HepG2 (cell line): ENCODE measurements around the gene IER2. TPM values are rescaled to one million over a fixed set of nuclear protein-coding genes. Genes with fewer than 3 reads are reported as not detected.

ENCODE experiments used
- BHLHE40 ChIP-seq: IDR thresholded peaks from 2 replicates; pipeline ENCODE4 v1.6.1; 2011; ENCODE audit warnings: low read length, improper control_type of control experiment
- FOXA3 ChIP-seq: IDR thresholded peaks from 2 replicates; pipeline ENCODE4 v1.6.1; 2016; ENCODE audit warnings: missing genetic modification reagents, missing compliant biosample characterization
- FOXP1 ChIP-seq, 2 experiments: fragments of 450-650 bp in 1 of 2; IDR thresholded peaks; 2 replicates each; pipeline ENCODE4 v1.6.1; 2017 to 2018; ENCODE audit warnings: antibody characterized with exemption in 1 of 2
- NAIF1 ChIP-seq: sonication (generic); formaldehyde crosslinking; IDR thresholded peaks from 2 replicates; pipeline ENCODE4 v1.5.0; 2020; ENCODE audit warnings: mild to moderate bottlenecking, missing genetic modification reagents, borderline replicate concordance
- RBFOX2 ChIP-seq: fragments of 200-400 bp; formaldehyde crosslinking; IDR thresholded peaks from 2 replicates; pipeline ENCODE4 v1.6.1; 2017; ENCODE audit warnings: low read depth, mild to moderate bottlenecking, low read length
- ZBTB40 ChIP-seq, 2 experiments: fragments of 450-650 bp in 1 of 2; sonication (generic) in 1 of 2; formaldehyde crosslinking in 1 of 2; IDR thresholded peaks; 2 replicates each; pipeline versions ENCODE4 v1.6.1 to v1.8.0; 2016 to 2022; ENCODE audit warnings: antibody characterized with exemption in 1 of 2, mild to moderate bottlenecking in 1 of 2, missing genetic modification reagents in 1 of 2
- ZNF512B ChIP-seq: sonication (generic); formaldehyde crosslinking; IDR thresholded peaks from 2 replicates; pipeline ENCODE4 v1.5.1; 2020; ENCODE audit warnings: missing genetic modification reagents, mild to moderate bottlenecking, borderline replicate concordance
- ZNF777 ChIP-seq: sonication (generic); formaldehyde crosslinking; IDR thresholded peaks from 2 replicates; pipeline ENCODE4 v1.4.0; 2020; ENCODE audit warnings: missing genetic modification reagents
- ZZZ3 ChIP-seq: sonication (generic); formaldehyde crosslinking; IDR thresholded peaks from 2 replicates; pipeline ENCODE4 v1.4.0; 2020; ENCODE audit warnings: missing genetic modification reagents, mild to moderate bottlenecking, borderline replicate concordance
- polyA plus RNA-seq, 8 experiments: library from polyadenylated mRNA; depleted of rRNA in 3 of 8; stranded (reverse) in 7 of 8; unstranded in 1 of 8; fragments of >200 nt; fragmentation: Illumina TruSeq in 4 of 8; extraction: Trizol in 4 of 8; gene quantifications; 2 replicates each; pipeline versions ENCODE4 v1.2.1 to v1.2.3, GENCODE V29; 2011 to 2016; ENCODE audit warnings: low read depth in 4 of 8, missing spikeins in 1 of 8, mixed read lengths in 1 of 8; ENCODE audit not compliant: insufficient read depth in 1 of 8
- total RNA-seq, 5 experiments: library from RNA; depleted of rRNA; stranded (reverse); fragments of >200 nt; fragmentation: Illumina TruSeq; extraction: Trizol; gene quantifications; 2 replicates each; pipeline ENCODE4 v1.2.3, GENCODE V29; 2016; ENCODE audit warnings: low read depth in 1 of 5

Gene IER2
- total and polyA plus RNA-seq, 2 of the 13 experiments (the other 11 are each of a cell fraction or from before 2014, with no cell fraction given) = 10.1 to 14.3 TPM

GRCh38 chr19:13134626-13135025 is 15.6 kb upstream of the IER2 start (continued):
- no peak for TF ChIP-seq ZZZ3 (CRISPR knock-in tag)
- TF ChIP-seq ZNF512B (CRISPR knock-in tag) = no peak
- no peak for TF ChIP-seq RBFOX2
- TF ChIP-seq ZNF777 = no peak
- no peak for TF ChIP-seq BHLHE40
- TF ChIP-seq ZBTB40 (IDR thresholded peaks at IDR 0.05) = no peak
- no peak for TF ChIP-seq ZBTB40 (CRISPR knock-in tag; IDR thresholded peaks at IDR 0.05)
- no peak for TF ChIP-seq NAIF1 (CRISPR knock-in tag)
- TF ChIP-seq FOXA3 (CRISPR knock-in tag) = no peak
- TF ChIP-seq FOXP1 (IDR thresholded peaks at IDR 0.05) = no peak
- TF ChIP-seq FOXP1 (CRISPR knock-in tag; IDR thresholded peaks at IDR 0.05) = no peak
